ENCODE results near the gene IL10RA. TPM values are rescaled to one million over a fixed set of nuclear protein-coding genes. Genes with fewer than 3 reads are reported as not detected.

IL10RA gene
- total RNA-seq, 1 experiment from 2014 or later = 0.29 TPM

GRCh38 chr11:117992136-117992535 is 5.9 kb downstream of the IL10RA start:
- DNase-seq (ENCODE audit: low read depth) = no peak

GRCh38 chr11:117992620-117993019 is 6.4 kb downstream of the IL10RA start:
- DNase-seq (ENCODE audit: low read depth) = no peak

GRCh38 chr11:117993988-117994745 is 8.0 kb downstream of the IL10RA start:
- no peak for DNase-seq (ENCODE audit: low read depth)

GRCh38 chr11:117995472-117995871 is 9.3 kb downstream of the IL10RA start:
- DNase-seq (ENCODE audit: low read depth) = no peak

GRCh38 chr11:117996058-117996457 is 9.9 kb downstream of the IL10RA start:
- no peak for DNase-seq (ENCODE audit: low read depth)

GRCh38 chr11:117997406-117997805 is 11.2 kb downstream of the IL10RA start:
- no peak for DNase-seq (ENCODE audit: low read depth)

GRCh38 chr11:117997823-117998579 is 11.8 kb downstream of the IL10RA start:
- no peak for DNase-seq (ENCODE audit: low read depth)

- DNase-seq (ENCODE audit: low read depth) = no peak
Observed at GRCh38 chr11:117998664-117999353, 12.6 kb downstream of the IL10RA start.

GRCh38 chr11:117999354-117999993 is 13.3 kb downstream of the IL10RA start:
- DNase-seq (ENCODE audit: low read depth) = no peak

GRCh38 chr11:118000067-118000849 is 14.1 kb downstream of the IL10RA start:
- DNase-seq (ENCODE audit: low read depth) = no peak

GRCh38 chr11:118000850-118001228 is 14.6 kb downstream of the IL10RA start:
- DNase-seq (ENCODE audit: low read depth) = no peak

GRCh38 chr11:118001494-118001971 is 15.3 kb downstream of the IL10RA start:
- no peak for DNase-seq (ENCODE audit: low read depth)

GRCh38 chr11:118002010-118002540 is 15.9 kb downstream of the IL10RA start:
- DNase-seq (ENCODE audit: low read depth) = no peak

- DNase-seq (ENCODE audit: low read depth) = no peak
Observed at GRCh38 chr11:118002541-118003423, 16.6 kb downstream of the IL10RA start.

- DNase-seq (ENCODE audit: low read depth) = no peak
Observed at GRCh38 chr11:118003456-118003855, 17.3 kb downstream of the IL10RA start.

GRCh38 chr11:118004543-118005223 is 18.5 kb downstream of the IL10RA start:
- no peak for DNase-seq (ENCODE audit: low read depth)

- DNase-seq (ENCODE audit: low read depth) = no peak
Observed at GRCh38 chr11:118005224-118006152, 19.3 kb downstream of the IL10RA start.

- no peak for DNase-seq (ENCODE audit: low read depth)
Observed at GRCh38 chr11:118006153-118006534, 19.9 kb downstream of the IL10RA start.

All from Daoy (cell line).